MCF 10A (cell line): ENCODE data around the gene TMEM161A. TPM values are rescaled to one million over a fixed set of nuclear protein-coding genes. Genes with fewer than 3 reads are reported as not detected.

Experiments used
- BruUV-seq: library from RNA; stranded (reverse); fragments of 400-500 nt; replicated peaks from 2 replicates; lab custom pipeline; 2021; lab: Mats Ljungman, UMichigan
- CTCF ChIA-PET: fragments of 300-600 bp; sonication (Branson Sonifier 250); formaldehyde crosslinking; extraction: SDS; loops from one replicate; lab custom pipeline; 2021; ENCODE audit warnings: antibody characterized with exemption, inconsistent platforms; lab: Yijun Ruan, JAX
- POLR2A ChIA-PET: fragments of 300-600, 350-650 bp; sonication (Branson Sonifier 250); formaldehyde crosslinking; extraction: SDS; loops from one replicate; lab custom pipeline; 2020; ENCODE audit warnings: antibody characterized with exemption, inconsistent platforms; lab: Yijun Ruan, JAX
- DNase-seq: peaks from one replicate; pipeline ENCODE4 v3.0.0-alpha.2; 2018; ENCODE audit not compliant: unreplicated experiment
- H3K27ac Mint-ChIP-seq: one replicate; pipeline ENCODE4 v1.8.0; 2022; ENCODE audit warnings: mild to moderate bottlenecking, low read depth, mixed read lengths; ENCODE audit not compliant: unreplicated experiment
- H3K27me3 Mint-ChIP-seq: one replicate; pipeline ENCODE4 v1.8.0; 2022; ENCODE audit warnings: mixed read lengths; ENCODE audit not compliant: insufficient read depth, unreplicated experiment
- H3K36me3 Mint-ChIP-seq: one replicate; pipeline ENCODE4 v1.8.0; 2022; ENCODE audit warnings: mild to moderate bottlenecking, moderate library complexity, mixed read lengths; ENCODE audit not compliant: insufficient read depth, unreplicated experiment
- H3K4me1 Mint-ChIP-seq: one replicate; pipeline ENCODE4 v1.8.0; 2022; ENCODE audit warnings: mixed read lengths; ENCODE audit not compliant: insufficient read depth, unreplicated experiment
- H3K4me3 Mint-ChIP-seq: one replicate; pipeline ENCODE4 v1.8.0; 2022; ENCODE audit warnings: mild to moderate bottlenecking, moderate library complexity, mixed read lengths; ENCODE audit not compliant: unreplicated experiment
- H3K9me3 Mint-ChIP-seq: one replicate; pipeline ENCODE4 v1.8.0; 2022; ENCODE audit warnings: mixed read lengths; ENCODE audit not compliant: unreplicated experiment
- intact Hi-C: fragments of 100-400 bp; cut with micrococcal nuclease; formaldehyde crosslinking; loops from 2 replicates; pipeline ENCODE4 v1.14.1; 2022
- total RNA-seq: library from RNA; stranded (reverse); gene quantifications from 2 replicates; pipeline ENCODE4 v1.2.3, GENCODE V29; 2022
- TF ChIP-seq, protein P1 (sequence below): fragments of 200-600 bp; IDR thresholded peaks from one replicate; pipeline ENCODE4 v1.8.0; 2022; ENCODE audit warnings: antibody characterized with exemption, mild to moderate bottlenecking; ENCODE audit not compliant: unreplicated experiment

Gene TMEM161A
- total RNA-seq, 1 experiment from 2014 or later: 34.8 TPM

DNA sequence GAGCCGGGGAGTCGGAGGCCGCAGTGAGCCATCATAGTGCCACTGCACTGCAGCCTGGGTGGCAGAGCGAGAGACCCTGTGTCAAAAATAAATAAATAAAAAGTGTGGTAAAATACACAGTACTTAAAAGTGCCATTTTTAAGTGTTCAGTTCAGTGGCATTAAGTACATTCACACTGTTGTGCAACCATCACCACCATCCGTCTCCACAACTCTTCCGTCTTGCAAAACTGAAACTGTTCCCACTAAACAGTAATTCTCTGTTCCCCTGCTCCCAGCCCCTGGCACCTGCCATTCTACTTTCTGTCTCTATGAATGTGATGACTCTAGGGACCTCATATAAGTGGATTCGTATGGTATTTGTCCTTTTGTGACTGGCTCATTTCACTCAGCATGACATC, 61.2 kb downstream of the TMEM161A start:
- Mint-ChIP-seq H3K9me3 (no peaks in the 10 kb centered on the region), H3K27ac (no peak overlapping the region), H3K36me3 (no peaks in the 10 kb centered on the region), H3K4me3 (no peak overlapping the region), H3K4me1 (no peaks in the 10 kb centered on the region), H3K27me3 (no peaks in the 10 kb centered on the region)
- no peak for DNase-seq
- TF ChIP-seq, protein P1, sequence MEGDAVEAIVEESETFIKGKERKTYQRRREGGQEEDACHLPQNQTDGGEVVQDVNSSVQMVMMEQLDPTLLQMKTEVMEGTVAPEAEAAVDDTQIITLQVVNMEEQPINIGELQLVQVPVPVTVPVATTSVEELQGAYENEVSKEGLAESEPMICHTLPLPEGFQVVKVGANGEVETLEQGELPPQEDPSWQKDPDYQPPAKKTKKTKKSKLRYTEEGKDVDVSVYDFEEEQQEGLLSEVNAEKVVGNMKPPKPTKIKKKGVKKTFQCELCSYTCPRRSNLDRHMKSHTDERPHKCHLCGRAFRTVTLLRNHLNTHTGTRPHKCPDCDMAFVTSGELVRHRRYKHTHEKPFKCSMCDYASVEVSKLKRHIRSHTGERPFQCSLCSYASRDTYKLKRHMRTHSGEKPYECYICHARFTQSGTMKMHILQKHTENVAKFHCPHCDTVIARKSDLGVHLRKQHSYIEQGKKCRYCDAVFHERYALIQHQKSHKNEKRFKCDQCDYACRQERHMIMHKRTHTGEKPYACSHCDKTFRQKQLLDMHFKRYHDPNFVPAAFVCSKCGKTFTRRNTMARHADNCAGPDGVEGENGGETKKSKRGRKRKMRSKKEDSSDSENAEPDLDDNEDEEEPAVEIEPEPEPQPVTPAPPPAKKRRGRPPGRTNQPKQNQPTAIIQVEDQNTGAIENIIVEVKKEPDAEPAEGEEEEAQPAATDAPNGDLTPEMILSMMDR: no peak
- intact Hi-C loops: no loop called here
- ChIA-PET CTCF (interaction anchor here (0.6 kb wide), 2 partner anchors 21 to 219 kb away, joined by 3 to 4 read pairs; no protein-coding TSS in a partner anchor), POLR2A (interaction anchor here (1.1 kb wide), 1 partner anchor 14 kb away, joined by 3 read pairs; no protein-coding TSS in a partner anchor)
- BruUV-seq: no TSS peak

DNA sequence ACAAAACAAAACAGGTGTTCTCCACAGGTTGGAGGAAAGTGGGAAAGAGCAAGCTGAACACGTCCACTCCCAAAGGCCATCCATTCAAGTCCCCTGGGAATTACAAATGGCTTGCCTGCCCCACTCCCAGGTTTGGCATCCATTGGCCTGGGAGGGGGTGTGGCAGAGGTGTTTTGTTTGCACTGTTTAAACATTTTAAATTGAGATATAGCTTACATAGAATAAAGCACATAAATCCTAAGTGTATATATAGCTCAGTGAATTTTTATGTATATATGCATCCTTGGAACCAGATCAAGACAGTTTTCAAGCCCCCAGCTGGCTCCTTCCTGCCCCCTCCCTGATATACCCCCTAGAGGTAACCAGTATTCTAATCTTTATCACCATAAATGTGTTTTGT, 61.8 kb downstream of the TMEM161A start:
- no peaks in the 10 kb centered on the region for H3K9me3 Mint-ChIP-seq
- H3K4me3 Mint-ChIP-seq: no peak overlapping the region
- ChIA-PET POLR2A (interaction anchor here (1.1 kb wide), 1 partner anchor 14 kb away, joined by 3 read pairs; no protein-coding TSS in a partner anchor), CTCF (no interaction called here)
- no peak for DNase-seq
- TF ChIP-seq, protein P1: no peak
- H3K27me3 Mint-ChIP-seq: no peaks in the 10 kb centered on the region
- H3K36me3 Mint-ChIP-seq: no peaks in the 10 kb centered on the region
- no peak overlapping the region for H3K27ac Mint-ChIP-seq
- intact Hi-C loops: no loop called here
- no peaks in the 10 kb centered on the region for H3K4me1 Mint-ChIP-seq
- BruUV-seq: no TSS peak

DNA sequence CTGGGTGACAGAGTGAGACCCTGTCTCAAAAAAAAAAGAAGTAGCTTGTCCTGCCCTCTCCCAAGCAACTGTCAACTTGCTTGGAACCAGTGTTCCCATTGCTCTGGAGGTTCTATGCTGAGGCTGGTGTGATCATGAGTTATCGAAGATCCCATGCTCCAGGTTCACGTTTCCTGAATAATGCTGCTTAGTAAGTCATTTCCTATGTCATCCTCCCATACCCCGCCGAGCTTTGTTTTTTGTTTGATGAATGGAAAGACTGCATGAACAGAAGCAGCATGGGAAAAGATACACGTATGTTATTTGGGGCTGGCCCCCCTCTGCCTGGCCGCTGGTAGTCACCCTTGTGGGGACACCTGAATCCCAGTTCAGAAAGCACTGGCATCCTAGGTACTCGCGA, 63.2 kb downstream of the TMEM161A start:
- TF ChIP-seq, protein P1: no peak
- ChIA-PET POLR2A (no interaction called here), CTCF (interaction anchor here (0.7 kb wide), 1 partner anchor 92 kb away, joined by 3 read pairs; no protein-coding TSS in a partner anchor)
- Mint-ChIP-seq H3K27me3 (no peaks in the 10 kb centered on the region), H3K36me3 (peaks cover 7% of the 10 kb centered on the region), H3K4me1 (no peaks in the 10 kb centered on the region), H3K27ac (no peak overlapping the region), H3K9me3 (no peaks in the 10 kb centered on the region), H3K4me3 (no peak overlapping the region)
- DNase-seq: no peak
- no TSS peak for BruUV-seq
- intact Hi-C loops: no loop called here

DNA sequence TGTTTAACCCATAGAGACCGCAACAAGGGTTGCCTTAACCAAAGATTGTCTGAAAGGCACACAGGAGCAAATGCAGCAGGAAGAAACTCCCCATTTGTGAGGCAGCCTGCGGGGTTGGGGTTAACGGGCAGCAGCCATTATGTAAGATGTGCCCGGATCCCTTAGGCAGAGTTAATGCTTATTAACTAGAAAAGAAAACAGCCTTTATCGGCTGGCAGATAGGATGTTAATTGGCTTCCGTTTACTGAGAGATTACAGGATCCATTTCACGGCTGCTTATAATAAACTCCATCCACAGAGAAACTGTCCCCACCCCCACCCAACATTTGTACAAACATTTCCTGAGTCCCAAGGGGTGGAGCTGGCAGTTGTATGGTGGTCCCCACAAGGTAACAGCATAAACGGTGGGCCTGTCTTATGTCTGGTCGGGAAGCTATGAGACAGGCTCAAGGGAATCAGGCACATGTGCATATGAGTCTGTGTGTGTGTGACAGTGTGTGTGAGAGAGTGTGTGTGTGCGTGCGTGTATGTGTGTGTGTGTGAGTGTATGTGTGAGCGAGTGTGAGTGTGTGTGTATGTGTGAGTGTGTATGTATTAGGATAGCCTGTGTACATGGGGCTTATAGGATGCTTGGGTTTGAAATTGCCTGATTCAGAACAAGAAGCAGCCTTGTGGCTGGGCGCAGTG, 63.9 kb downstream of the TMEM161A start:
- ChIA-PET POLR2A (no interaction called here), CTCF (interaction anchor here (0.6 kb wide), 1 partner anchor 81 kb away, joined by 3 read pairs; no protein-coding TSS in a partner anchor)
- intact Hi-C loops: no loop called here
- no peaks in the 10 kb centered on the region for H3K27me3 Mint-ChIP-seq
- H3K4me3 Mint-ChIP-seq: no peak overlapping the region
- no peak for DNase-seq
- no peak overlapping the region for H3K27ac Mint-ChIP-seq
- peaks cover 7% of the 10 kb centered on the region for H3K36me3 Mint-ChIP-seq
- no peaks in the 10 kb centered on the region for H3K9me3 Mint-ChIP-seq
- TF ChIP-seq, protein P1: no peak
- no TSS peak for BruUV-seq
- no peaks in the 10 kb centered on the region for H3K4me1 Mint-ChIP-seq
